Cerebellar cortex (tissue), 1 donor: ENCODE results near the gene FOXP1.
"Not testable (repeated sequence)": the region's sequence is repeated elsewhere in the genome, so short reads cannot be mapped to it uniquely, and the experiment has no call there.

ENCODE experiments used
- DNase-seq: peaks from one replicate; pipeline ENCODE4 v3.0.0-alpha.2; 2015; ENCODE audit warnings: low spot score

Gene FOXP1

DNA sequence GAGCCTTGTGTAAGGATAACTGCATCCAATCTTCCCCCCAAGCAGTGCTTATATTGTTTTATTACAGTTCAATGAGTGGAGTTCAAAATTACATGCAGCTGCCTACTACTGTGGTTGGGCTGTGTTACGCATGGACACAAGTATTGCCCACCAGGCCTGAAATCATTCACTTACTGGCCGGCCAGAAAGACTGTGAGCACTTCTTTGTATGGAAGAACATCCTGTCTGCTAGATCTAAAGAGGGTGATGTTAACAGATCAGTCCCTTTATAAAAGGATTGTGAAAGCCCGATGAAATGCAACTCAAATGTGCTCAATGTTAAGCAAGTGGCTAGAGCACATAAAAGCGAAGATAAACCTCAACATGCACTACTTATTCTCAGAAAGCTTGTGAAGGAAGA lies 132.5 kb downstream of the FOXP1 start:
- DNase-seq, result no peak

DNA sequence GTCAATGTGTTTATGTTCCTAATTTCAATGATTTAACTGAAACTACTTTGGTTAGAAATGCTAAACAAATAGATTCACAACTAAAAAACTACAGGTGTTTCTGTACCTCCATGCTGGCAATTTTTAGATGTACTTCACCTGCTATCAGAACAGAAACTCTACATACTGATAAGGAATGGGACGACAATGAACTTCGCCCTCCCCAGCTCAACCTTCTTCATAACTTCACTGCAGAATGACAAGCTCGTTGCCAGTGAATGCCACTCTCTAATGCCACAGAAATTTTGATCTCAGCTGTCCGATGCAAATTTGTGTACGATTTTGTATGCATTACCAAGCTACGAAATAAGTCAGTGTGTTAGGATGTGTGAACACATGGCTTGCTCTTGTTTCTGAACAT lies 133.4 kb downstream of the FOXP1 start:
- no peak for DNase-seq

DNA sequence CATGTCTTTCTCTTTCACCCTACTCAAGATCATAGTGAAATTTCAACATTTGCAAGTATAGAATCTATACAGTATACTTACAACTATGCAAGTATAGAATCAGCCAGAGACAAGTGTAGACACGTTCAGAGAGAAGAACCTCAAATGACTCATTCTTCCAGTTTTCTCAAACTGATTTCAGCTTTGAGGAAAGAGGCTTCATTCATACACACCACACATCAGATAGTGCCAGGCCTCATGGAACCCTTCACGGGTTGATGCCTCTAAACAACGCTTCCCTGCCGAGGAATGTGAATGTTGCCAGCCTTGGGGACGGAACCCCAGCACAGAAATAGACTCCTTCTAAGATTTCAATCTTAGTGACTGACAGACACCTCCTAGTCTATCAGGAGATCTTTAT lies 135.7 kb downstream of the FOXP1 start:
- DNase-seq, result no peak

DNA sequence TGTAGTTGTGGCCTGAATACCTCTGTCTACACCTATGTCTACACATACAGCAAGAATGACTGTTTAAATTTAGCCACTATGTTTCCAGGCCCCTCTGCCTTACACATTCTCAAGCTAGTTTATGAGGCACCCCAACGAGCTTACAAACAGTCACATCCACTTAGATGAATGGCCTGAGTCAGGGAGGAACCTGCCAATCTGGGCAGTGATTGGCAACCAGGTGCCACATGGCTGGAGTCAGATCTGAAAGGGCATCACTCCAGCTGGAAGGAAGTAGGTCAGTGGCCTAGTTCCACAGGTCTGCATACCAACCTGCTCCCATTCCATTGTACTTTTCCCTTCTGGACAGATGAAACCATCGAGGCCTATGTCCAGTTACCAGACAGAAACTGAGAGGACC lies 136.3 kb downstream of the FOXP1 start:
- peak; percentile 89 for DNase-seq

DNA sequence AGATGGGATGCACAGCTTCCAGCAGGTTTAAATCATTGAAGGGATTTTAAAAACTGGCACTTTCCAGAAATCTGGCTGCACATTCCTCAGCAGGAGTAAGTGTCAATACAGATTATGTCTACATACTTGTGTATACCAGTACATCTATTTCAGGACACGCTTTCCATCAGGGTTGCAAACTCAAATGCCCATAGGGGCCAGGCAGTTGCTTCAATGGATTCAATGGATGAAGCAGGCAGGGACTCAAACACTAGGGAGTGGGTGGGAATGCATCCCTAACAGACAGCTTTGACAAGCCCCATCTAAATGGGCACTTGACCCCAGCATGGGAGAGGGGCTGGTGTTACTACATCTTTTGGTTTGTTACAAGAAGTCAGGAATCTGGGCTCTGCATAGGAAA lies 136.8 kb downstream of the FOXP1 start:
- no peak for DNase-seq

DNA sequence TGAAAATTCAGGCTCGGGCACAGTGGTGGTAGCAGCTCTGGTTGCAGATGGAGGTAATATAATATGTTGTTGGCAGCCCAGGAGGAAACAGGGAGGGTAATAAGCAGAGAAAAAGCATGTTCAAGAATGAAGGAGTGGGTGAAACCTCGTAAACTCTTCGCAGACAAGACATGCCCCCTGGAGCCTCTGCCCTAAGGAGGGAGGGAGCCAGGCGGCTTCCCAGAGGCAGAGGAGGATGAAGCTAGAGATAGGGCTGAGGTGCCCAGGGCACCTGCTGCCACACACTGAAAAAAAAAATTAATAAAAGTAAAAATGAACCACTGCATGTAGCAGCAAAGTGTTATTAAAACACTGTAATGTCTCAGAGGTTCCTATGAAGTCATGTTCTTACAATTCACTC lies 137.3 kb downstream of the FOXP1 start:
- DNase-seq, result no peak

DNA sequence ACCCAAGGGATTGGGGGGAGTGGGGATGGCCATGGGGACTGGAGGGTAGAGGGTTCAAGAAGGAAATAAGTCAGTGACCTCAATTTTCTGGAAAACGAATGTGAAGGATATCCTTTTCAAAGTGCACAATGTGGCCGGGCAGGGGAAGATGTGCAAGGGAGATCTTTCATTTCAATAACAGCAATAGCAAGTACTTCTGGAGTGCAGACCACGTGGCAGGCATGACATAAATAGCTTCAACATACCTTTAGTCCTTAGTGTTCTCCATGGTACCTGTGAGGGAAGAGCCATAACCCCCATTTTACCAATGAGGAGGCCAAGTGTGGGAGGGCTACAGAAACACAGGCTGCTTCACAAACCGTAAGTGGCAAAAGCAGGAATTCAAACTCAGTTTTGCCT lies 138.7 kb downstream of the FOXP1 start:
- DNase-seq, result no peak

DNA sequence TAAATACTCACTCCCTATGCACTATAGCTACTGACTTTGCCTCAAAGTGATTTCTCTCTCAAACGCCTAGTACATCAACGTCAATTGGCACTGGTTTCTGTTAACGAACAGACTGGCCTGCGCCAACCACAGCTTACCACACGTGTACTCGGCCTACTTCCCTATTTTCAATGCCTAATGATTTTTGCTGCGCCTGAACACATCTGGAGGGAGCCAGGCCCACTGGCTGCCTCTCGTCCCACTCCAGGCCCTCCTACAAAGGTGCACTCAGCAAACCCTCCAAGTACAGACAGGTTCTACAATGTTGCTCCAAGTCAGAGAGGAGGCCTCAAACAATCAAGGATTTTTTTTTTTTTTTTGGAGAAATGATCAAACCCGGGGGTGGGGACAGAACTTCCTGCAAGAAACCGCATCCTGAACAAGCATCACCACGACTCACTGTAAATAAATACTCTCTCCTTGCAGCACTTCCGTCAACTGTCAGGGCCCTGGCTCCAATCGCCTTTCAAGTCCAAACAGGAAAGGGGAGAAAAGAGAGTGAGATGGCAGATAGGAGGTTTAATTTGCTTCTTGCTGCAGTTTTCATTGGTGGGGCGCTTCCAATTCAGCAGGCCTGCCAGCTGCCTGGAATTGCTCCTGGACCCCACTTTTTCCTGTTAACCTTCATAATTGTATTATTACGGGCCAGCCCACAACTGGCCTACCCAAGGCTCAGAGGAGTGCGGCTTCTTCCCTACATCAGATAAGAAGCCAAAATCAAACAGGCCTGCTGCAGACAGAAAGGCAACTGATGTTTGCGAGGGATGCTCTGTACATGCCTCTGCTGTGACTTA lies 139.3 kb downstream of the FOXP1 start:
- DNase-seq, result no peak

DNA sequence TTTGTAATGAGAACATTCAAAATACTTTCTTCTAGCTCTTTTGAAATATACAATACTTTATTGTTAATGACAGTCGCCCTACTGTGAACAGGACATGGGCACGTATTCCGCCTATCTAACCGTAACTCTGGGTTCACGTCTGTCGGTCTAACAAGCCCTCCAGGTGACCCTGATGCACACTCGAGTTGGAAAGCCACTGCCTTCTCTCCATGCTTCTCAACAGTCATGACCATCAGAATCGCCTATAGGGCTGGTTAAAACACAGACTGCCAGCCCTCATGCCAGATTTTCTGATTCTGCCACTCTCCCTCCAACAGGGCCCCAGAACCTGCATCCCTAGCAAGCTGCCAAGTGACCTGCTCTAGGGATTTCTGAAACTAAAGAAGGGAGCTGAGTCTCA lies 140.2 kb downstream of the FOXP1 start:
- no peak for DNase-seq

DNA sequence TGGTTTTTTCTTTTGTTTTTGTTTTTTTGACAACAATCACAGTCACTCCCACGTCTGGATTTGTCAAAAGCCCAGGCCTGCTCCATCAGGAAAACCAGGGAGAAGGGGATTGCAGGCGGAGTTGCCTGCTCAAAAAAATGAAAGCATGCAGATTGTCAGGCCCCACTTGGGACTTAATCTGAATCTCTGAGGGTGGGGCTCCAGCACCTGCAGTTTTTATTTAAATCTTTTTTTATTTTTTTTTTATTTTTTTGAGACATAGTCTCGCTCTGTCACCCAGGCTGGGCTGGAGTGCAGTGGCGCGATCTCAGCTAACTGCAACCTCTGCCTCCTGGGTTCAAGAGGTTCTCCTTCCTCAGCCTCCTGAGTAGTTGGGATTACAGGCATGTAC lies 140.9 kb downstream of the FOXP1 start:
- no peak for DNase-seq

DNA sequence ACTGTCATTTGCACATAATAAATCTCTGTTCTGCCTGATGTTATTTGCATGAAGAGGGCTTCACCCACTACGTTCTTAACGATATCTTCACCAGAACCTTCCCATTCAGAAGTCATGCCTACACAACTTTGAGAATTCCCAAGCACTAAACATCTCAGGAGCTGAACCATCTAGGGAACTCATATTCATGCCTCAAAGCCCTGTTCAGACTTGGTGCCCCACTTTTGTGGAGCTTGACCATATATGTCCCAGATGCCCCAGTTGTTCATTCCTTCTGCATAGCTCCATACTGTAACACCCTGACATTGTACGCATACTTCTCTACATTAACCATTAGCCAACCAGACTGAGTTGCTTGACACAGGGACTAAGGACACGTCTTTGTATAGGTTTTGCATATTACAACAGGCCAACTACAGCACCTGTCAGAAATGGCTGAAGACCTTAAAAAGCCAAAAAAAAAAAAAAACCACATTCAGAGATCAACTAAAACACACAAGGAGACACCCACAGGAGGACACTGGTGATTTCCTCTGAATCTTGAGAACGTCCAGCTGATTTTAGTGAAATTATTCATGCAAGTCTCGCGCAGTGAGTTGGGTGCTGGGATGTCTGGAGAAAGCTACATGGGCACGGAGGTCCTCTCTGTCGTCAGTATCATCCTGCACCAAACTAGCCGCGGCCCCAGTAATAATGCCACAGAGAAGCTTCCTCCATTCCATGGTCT lies 141.4 kb downstream of the FOXP1 start:
- DNase-seq, result no peak

DNA sequence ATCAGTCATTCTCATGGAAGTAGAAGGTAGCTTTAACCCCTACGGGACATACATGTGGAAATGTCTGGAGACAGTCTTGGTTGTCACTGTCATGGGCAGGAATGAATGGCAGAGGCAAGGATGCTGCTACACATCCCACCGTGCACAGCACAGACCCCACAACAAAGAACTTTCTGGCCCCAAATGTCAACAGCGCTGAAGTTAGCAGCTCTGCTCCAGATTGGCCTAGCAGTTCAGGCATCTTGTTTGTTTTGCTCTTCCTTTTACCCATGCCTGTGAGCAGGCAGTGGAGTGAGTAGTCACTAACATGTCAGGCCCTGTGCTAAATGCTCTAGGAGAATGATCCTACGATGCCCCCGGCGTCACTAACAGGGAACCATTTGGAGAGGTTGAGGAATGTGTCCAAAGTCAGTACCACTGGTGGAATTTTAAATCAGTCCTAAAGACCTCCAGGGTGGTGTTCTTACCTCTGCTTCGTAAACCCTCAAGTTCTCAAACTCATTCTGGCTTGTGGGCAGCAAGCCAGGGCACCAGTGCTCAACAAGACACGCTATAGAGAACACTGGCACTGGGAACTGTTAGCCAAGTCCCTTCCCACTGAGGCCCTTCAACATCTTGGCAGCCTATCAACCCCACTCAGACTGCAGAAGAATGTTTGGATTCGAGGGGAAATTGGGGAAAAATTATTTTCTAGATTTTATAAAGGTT lies 142.2 kb downstream of the FOXP1 start:
- peak; percentile 21 for DNase-seq

DNA sequence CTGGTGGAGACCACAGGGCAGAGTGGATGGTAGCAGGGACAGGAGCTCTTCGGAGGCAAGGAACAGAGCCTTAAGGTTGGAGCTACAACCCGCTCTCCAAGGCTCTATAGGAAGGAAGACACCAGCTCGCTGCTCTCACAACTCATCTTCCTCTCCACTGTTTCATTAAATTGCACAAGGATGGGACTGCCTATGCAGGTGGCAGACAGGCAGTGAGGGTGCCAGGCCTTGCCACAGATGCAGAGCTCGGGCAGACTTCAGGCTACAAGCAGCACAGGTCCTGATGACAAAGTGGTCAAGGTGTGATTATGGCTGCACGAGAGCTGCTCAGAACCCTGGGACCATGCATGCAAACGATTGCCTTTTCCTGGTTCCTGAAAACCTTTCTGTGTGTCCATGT lies 144.6 kb downstream of the FOXP1 start:
- DNase-seq, result no peak

DNA sequence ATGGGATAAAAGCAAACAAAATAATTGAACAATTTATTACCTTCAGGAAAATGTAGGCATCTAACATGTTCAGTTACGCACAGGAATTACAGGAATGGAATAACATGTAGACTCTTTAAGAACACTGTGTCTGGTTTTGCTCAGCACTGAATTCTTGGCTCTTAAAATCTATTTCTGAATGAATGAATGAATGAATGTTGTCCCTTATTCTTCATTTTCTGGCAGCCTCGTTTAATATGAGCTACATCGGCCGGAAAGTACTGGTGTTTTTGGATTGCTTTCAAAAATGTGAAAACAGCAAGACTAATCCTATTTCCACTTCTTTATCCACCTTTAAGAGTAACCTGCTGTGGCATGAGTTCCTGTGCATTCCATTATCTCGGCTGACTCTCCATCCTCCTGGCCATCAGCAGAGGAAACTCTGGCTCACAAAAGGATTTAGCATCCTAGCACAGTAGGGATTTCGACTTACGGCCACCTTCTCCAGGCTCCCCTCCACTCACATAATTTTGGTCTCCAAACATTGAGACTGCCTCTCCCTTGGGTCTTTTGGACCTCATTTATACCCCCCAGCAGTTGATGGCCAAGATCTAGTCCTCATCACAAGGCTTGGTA lies 145.3 kb downstream of the FOXP1 start:
- no peak for DNase-seq

DNA sequence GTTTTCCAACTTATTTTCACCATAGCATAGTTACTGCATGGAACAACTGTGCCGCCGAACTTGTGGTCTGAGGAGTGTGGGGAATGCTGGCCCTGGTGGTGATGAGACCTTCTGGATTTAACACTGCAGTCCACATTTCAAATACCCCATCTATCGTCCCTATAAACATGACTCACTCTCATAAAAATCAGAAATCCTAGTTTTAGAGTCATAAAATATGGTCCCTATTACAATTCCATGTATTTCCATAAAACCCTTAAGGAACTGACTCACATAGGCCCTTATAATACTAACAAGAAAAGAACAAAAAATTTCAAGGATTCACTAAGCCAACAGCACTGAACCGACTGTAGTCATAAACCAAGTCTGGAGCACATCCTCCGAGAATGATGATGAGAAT lies 147.2 kb downstream of the FOXP1 start:
- DNase-seq, result no peak

DNA sequence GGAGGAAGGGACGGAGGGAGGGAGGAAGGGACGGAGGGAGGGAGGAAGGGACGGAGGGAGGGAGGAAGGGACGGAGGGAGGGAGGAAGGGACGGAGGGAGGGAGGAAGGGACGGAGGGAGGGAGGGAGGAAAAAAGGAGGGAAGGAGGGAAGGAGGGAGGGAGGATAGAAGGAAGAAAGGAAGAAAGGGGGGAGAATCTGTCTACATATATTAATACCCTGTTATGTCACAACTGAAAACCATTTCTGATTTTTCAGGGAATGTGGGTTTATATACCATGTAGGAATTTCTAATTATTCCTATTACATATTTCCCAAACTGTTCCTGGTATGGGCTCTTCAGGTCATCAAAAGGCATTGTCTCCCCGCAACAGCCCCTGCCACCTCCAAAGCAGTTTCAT lies 147.7 kb downstream of the FOXP1 start:
- DNase-seq, result not testable (repeated sequence)

DNA sequence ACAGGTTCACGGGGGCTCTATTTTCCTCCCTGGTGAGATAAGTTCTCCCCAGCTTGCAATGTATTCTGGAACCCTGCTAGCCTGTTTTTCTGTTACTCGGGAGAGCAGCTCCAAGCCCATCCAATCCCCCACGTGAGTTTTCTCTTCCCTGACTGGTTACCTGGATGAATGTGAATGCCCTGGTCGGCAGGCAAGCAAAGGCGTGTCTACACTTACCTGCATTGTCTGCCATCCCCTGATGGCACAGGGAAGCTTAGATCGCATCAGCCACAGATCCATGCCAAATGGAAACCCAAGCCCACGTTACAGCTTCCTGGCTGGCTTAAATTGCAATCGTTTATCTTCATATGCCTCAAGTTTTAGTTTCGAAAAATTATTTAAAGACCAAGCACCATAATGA lies 149.9 kb downstream of the FOXP1 start:
- no peak for DNase-seq

DNA sequence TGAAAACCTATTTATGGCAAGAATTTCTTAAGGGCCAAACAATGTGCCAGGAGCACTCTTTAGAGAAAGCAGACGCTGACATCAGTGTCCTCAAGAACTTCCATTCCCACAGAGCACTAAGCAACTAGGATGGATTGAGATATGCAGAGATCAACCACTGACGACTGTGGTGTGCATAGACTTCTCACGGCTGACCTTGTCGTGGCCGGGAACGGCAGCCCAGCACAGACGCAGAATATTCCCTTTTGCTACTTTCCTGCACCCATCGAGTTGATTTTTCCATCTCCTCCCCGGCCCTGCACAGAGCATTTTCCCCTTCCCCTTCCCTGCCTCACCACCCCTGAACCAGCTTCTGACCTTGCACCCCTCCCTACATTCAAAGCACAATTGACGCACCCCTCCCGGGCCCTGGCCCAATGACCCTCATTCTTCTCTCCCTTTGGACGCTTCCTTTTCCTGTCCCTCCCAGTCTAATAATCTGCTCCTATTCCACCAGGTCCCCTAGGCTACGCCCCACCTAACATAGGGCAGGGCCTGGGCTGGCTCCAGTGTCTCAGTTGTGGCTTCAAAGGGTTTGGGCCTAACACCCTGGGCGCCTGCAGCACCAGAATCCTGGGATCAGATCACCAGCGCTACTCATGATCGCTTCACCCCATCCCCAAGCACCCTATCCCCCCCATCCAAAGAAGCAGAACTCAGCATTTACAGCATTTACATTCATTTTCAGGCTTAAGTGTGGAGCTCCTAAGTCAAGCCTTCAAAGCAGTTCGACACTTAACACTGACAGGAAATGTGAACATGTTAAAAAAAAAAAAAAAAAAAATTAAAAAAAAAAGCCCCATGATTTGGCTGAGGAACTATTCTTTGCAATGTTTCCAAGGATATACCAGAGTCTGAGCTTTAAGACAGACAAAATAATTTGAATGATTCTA lies 151.2 kb downstream of the FOXP1 start:
- no peak for DNase-seq

DNA sequence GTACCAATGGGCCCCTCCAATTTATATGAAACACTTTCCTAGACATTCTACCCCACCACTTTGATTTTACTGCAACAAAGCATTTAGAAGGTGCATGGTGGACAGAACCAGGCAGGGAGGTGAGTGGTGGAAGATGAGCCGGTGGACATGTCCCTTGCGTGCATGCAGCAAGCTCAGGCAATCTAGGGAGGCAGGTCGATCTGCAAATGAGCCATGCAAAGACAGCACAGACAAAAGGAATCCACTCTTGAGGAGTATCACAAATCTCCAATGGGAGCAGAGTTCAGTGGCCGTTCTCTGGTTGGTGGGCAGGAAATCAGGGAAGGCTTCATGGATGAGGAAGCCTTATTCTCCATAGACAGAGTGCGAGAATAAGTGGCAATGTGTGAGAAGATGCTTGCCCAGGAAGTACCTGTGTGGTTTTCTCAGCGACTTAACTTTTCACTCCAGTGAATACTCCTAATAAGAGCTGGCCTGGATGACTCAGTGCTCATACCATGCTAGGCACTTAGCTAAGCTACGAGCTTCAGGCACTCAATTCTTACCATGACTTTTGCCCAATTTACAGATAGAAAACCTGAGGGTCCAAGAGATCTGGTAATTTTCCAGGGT lies 152.5 kb downstream of the FOXP1 start:
- DNase-seq, result no peak

DNA sequence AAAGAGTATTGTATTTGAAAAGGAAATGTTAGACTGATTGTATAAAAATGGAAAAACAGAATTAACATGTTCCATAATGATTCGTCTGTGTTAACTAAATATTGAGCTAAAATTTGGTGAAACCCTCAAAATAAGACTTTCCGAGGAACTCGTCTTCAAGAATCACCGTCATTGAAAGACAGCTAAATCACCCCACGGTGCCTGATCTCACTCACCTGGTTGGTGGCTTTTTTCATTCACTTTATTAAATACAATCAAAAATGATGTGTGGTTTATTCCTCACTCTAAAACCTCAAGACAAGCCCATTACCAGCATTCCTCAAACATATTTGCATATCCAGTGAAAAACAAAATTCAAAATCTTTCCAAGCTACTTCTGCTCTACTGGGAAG lies 153.9 kb downstream of the FOXP1 start:
- DNase-seq, result no peak
